DMS114 treated with DMSO at 0.1 percent for 48 hours (cell line): ENCODE measurements around the gene ACOX2.

ENCODE experiments used
- DNase-seq: peaks from one replicate; lab custom pipeline; 2025; ENCODE audit not compliant: unreplicated experiment; lab: John Stamatoyannopoulos, UW

Gene ACOX2

GRCh38 chr3:58474967-58475578 lies 61.9 kb downstream of the ACOX2 start:
- DNase-seq = no peak

DNA sequence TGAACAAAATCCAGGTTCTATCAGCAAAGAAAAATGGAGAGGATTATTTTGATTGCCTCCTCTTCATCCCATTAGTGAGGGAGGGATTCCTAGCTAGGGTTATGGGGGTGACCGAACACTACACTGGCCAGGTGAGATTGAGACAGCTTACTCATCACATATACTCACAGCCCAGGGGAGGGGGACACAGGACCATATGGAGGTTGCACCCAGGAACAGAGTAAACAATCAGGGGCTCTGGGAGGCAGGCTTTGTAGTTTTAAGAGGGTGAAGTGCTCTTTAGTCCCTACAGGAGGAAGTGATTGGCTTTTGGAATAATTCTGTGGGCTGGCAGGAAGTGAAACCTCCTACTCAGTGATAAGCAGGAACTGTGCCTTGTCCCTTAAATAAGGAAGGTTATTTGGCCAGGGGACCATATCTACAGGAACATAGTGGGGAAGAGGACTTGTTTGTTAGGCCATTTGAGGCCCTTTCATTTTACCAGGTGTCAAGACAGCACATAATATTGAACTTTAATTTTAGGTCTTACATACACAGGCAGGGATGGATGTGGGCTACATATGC lies 62.6 kb downstream of the ACOX2 start:
- no peak for DNase-seq

GRCh38 chr3:58473275-58473674 lies 63.7 kb downstream of the ACOX2 start:
- DNase-seq = no peak

GRCh38 chr3:58471025-58471887 lies 65.7 kb downstream of the ACOX2 start:
- DNase-seq = no peak

DNA sequence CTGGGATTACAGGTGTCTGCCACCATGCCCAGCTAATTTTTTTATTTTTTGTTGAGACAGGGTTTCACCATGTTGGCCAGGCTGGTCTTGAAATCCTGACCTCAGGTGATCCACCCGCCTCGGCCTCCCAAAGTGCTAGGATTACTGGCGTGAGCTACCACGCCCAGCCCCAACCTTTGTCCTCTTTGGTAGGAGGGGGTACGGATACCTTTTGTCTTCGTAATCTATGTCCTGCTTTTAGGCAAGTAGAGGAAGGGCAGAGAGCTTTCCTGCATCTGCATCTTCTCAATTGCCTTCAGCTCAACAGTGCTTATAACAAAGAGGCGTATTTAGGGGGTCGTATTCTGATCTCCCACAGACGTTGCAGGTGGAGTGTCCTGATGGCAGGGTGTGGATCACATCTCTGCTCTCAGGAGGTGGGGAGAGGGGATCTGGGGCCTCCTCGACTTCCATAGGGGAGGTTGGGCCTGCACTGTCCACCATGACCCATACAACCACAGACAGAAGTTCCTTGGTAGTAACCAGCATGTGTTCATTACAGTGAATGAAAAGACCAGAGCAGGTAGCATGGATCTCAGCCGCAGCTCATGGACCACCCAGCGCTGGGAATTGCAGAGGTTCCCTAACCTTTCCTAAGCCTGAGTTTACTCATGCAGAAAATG lies 66.5 kb downstream of the ACOX2 start:
- DNase-seq = no peak

DNA sequence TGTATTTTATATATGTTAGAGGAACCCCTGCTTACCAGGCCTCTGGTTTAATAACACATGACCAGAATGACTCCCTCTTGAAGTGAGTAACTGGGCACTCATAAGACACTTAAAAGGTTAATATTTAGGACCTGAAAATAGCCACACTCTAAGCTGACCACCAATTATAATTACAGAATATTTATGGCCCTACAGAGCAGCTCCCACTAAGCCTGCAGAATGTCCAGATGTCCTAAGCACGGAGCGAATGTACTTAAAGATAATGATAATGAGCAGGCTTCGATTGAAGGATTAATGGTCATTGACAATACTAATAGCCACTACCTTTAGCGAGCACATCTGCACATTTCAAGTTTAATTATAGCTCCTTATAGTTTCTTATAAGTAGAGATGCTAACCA lies 67.9 kb downstream of the ACOX2 start:
- no peak for DNase-seq

DNA sequence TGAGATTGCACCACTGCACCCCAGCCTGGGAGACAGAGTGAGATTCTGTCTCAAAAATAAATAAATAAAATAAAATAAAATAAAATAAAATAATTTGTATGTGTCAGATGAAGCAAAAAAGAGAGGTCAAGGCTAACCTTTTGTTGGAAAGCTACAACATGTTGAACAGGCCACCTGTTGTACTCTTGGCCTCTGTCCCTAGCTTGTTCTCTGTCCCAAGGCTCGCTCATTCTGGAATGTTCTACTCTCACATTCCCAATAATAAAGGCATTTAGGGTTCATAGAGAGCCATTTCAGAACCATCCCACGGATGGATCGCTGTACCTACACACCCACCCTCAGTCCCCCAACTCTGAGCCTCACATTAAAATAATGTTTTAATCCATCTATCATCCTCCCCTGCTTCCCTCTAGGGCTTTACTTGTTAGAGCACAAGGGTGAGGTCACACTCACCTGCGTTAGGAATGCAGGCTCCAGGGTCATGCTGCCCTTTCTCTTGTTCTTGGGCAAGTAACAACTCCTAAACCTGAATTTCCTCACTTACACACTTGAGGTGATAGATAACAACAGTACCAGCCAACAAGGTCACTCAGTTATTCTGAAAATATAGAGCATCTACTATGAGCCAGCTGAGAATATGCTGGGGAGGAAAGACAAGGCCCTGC lies 70.0 kb downstream of the ACOX2 start:
- DNase-seq = no peak

GRCh38 chr3:58464866-58465265 lies 72.1 kb downstream of the ACOX2 start:
- DNase-seq = no peak

- no peak for DNase-seq
Observed at GRCh38 chr3:58463942-58464271, 73.1 kb downstream of the ACOX2 start.

GRCh38 chr3:58463181-58463941 lies 73.6 kb downstream of the ACOX2 start:
- DNase-seq = peak; percentile 44

DNA sequence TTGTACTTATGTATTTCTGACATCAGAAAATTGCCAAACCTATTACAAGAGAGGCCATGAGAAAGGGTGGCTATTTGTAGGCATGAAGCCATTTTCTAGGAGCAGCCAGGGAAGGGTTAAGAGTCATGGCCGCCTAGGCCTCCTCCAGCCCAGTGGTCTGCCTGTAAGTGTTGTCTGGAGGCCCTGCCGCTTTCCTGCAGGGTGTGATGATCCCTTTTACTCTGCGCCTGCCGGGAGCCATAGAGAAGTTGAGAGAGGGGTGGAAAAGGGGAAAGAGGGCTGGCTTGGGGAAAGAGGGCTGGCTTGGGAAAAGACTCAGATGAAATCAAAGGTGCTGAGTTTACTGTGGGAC lies 74.2 kb downstream of the ACOX2 start:
- DNase-seq = no peak

DNA sequence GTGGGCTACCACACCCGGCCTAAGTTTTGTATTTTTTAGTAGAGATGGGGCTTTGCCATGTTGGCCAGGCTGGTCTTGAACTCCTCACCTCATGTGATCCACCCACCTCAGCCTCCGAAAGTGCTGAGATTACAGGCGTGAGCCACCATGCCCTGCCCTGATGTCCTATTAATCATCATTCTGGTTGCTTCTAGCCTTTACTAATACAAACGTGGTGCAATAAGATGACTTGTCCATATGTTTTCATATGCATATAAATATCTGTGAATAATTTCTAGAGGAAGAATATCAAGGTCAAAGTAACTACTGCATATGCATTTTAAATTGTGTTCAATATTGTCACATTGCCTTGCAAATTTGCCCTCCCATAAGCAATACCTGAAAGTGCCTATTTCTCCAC lies 77.8 kb downstream of the ACOX2 start:
- DNase-seq = no peak
